Testis (tissue), 2 donors: ENCODE data around the gene P2RY4.

ENCODE experiments used
- POLR2A ChIP-seq: fragments of 450-650 bp; IDR thresholded peaks from one replicate; pipeline ENCODE4 v1.6.1; 2017; ENCODE audit warnings: antibody characterized with exemption, mild to moderate bottlenecking, moderate library complexity
- TF ChIP-seq, protein P1 (sequence below), 3 experiments: fragments of 450-650 bp in 2 of 3; fragments of 200-600 bp in 1 of 3; sonication (generic) in 1 of 3; IDR thresholded peaks; one replicate each; pipeline ENCODE4 v1.5.1; 2016 to 2019; ENCODE audit warnings: antibody characterized with exemption in 3 of 3, mild to moderate bottlenecking in 2 of 3, moderate library complexity in 1 of 3

DNA sequence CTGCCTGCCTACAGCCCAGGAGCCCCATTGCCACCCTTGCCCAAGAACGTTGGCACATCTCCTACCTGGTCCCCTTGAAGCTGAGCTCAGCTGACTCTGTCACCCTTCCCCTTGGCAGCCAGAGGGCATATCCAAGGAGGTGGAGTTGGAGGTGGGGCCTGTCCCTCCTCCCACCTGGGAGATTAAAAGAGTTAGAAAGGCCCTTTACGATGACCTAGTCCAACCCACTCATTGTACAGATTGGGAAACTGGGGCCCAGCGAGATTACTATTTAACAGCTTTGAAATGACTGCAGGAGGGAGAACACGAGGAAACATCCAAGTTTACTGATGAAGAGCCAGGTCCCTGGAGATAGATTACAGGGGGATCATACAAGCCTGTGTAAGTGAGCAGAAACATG is at the start of gene P2RY4:
- TF ChIP-seq POLR2A, result no peak
- TF ChIP-seq, protein P1, sequence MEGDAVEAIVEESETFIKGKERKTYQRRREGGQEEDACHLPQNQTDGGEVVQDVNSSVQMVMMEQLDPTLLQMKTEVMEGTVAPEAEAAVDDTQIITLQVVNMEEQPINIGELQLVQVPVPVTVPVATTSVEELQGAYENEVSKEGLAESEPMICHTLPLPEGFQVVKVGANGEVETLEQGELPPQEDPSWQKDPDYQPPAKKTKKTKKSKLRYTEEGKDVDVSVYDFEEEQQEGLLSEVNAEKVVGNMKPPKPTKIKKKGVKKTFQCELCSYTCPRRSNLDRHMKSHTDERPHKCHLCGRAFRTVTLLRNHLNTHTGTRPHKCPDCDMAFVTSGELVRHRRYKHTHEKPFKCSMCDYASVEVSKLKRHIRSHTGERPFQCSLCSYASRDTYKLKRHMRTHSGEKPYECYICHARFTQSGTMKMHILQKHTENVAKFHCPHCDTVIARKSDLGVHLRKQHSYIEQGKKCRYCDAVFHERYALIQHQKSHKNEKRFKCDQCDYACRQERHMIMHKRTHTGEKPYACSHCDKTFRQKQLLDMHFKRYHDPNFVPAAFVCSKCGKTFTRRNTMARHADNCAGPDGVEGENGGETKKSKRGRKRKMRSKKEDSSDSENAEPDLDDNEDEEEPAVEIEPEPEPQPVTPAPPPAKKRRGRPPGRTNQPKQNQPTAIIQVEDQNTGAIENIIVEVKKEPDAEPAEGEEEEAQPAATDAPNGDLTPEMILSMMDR (IDR thresholded peaks at IDR 0.05), result no peak
